Iris pigment epithelial cell (primary cell): ENCODE measurements around the gene PEX16.
A peak's percentile ranks its signal among the peaks of the same experiment; 100 is the strongest.
"Not testable (repeated sequence)": the region's sequence is repeated elsewhere in the genome, so short reads cannot be mapped to it uniquely, and the experiment has no call there.

Experiments used
- DNase-seq: peaks from one replicate; pipeline ENCODE4 v3.0.0-alpha.2; 2011; ENCODE audit warnings: low read depth

PEX16 gene

DNA sequence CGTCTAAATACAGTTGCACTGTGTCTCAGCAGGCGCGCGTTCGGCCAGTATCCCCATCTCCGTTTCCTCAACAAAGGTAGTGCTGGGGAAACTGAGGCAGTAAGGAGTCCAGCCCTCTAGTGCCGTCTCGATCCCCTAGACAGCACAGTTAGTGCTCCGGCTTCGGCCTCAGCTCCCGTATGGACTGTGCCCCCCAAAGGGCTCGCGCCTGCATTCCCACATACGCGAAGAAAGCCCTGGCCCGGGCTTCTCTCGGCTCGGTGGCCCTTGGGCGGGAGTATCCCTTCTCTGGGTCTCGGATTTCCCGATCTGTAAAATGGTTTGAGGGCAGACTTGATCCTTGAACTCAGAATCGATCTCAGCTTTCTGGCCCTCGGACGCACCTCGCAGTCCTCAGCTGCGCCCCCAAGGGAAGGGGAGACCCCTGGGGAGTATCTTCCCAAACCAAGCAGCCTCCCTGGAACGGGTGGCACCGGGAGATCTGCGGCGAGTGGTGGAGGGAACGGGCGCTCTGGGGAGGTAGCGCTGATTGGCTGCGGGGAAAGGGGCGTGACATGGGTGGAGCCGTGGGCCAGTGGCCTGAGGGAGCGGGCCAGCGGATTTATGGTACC is 759 bp upstream of the PEX16 start:
- DNase-seq, result peak; percentile 76

DNA sequence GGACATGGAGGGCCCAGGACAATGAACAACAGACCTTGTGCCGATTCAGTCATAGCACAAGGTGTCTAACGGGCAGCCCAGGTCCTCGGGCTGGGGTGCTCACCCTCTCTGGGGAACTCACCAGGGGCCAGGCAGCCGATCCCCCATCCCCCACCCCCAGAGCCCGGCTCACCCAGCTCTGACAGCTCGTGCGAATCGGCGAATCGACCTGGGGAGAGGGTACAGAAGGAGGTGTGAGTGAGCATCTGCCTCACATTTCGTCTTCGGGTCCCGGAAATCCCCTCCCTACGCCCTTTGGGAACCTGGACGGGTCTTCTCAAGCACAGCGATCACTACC is 423 bp downstream of the PEX16 start:
- no peak for DNase-seq

DNA sequence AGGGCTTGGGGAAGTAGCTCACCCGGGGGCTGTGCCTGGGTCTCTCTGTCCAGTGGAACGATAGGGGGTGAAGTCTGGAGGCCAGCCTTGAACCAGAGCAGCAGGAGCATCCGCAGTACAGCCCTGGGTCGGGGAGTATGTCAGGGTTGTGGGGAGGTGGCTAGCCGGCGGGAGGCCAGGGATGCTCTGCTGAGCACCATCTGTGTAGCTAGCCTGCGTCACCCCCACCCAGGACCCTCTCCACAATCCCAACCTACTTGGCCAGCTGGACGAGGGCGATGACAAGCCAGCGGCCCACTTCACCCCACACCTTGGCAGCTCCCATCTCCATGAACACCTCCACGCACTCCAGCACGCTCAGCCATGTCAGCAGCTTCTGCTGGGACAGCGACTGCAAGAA is 2.2 kb downstream of the PEX16 start:
- no peak for DNase-seq

GRCh38 chr11:45913942-45914635 is 3.6 kb downstream of the PEX16 start:
- no peak for DNase-seq

- no peak for DNase-seq
These were observed 4.2 kb downstream of the PEX16 start for GRCh38 chr11:45913514-45913913.

GRCh38 chr11:45910623-45911022 is 7.1 kb downstream of the PEX16 start:
- no peak for DNase-seq

DNA sequence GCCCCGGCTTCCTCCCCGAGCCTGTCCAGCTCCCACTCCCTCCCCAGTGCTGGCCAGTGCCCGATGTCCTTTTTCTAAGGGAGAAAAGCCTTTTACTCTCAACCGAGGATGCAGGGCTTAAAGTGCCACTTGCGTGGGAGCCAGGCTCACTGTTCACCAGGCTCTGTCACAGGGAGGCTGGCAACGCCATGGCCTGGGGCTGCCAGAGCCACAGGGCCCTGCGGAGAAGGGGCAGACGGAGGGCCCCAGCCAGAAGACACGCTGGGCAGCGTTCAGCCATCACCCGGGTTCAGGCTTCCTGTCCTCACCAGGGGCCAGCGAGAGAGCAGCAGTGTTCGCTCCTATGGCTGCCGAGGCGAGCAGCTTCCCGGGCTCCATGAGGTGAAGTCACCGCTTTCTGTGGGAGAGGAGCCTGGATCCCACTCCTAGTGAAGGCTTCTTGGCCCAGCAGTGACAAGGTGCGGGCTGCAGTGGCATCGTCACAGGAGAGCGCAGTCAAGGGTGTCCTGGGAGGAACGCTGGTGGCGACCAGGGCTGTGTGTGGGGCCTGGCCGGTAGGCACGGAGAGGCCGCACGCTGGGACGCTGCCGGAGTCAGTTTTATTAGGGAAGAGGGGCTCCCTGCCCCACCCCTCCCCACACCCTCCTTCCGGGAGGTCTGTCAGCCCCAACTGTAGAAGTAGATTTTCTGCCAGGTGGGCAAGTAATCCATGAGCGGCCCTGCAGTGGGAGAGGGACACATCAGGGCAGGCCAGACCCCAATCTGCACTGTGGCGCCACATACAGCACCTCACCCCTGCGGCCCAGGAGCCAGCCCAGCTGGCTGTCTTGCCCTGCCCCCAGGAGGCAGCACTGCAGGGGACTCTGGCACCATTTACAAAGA is 7.8 kb downstream of the PEX16 start:
- DNase-seq, result no peak

GRCh38 chr11:45907911-45908370 is 9.7 kb downstream of the PEX16 start:
- DNase-seq, result no peak

GRCh38 chr11:45906965-45907611 is 10.6 kb downstream of the PEX16 start, which contains the start of gene FREY1:
Gene FREY1, minus strand, starts transcription at chr11:45907271. Its CDS starts 26 bp downstream, at chr11:45907245.
- DNase-seq, result no peak

DNA sequence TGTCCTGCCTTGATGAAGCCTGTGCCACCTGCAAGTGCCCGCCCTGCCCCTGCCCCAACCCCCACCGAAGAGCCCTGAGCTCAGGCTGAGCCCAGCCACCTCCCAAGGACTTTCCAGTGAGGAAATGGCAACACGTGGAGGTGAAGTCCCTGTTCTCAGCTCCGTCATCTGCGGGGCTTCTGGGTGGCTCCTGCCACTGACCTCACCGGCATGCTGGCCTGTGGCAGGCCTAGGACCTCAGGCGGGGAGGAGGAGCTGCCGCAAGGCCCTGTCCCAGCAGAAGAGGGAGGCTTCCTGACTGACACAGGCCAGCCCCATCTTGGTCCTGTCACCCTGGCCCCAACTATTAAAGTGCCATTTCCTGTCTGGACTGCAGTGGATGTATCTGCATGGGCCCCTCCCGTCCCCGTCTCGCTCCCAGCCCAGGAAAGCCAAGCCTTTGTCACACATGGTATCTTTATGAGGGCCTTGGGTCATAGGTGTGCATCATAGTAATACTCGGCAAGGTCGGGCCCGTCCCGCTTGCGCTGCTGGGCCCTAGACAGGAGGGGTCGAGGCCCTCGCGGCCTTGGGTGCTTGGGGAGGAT is 11.5 kb downstream of the PEX16 start:
- DNase-seq, result no peak

GRCh38 chr11:45905576-45905975 is 12.1 kb downstream of the PEX16 start:
- DNase-seq, result not testable (repeated sequence)

GRCh38 chr11:45905095-45905494 is 12.6 kb downstream of the PEX16 start:
- DNase-seq, result no peak

DNA sequence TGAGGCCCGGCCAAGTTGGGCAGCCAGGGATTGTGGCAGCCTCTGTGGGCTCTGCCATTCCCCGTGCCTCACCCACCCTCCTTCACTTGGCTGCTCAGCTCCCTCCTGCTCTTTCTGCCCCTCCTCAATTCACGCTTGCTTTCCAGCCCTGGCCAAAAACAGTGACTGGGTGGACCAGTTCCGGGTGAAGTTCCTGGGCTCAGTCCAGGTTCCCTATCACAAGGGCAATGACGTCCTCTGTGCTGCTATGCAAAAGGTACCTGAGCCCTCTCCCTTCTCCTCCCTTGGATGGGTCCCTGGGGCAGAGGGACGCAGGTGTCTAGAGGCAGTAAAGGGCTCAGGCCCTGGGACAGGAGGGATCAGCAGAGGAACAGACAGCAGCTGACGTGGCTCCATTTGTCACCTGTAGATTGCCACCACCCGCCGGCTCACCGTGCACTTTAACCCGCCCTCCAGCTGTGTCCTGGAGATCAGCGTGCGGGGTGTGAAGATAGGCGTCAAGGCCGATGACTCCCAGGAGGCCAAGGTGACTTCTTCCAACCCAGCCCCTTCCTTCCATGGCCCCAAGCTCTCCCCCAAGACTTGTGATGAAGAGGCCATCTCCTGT is 13.3 kb downstream of the PEX16 start:
- DNase-seq, result no peak

- DNase-seq, result no peak
These were observed 15.0 kb downstream of the PEX16 start for GRCh38 chr11:45902452-45903380.

- no peak for DNase-seq
These were observed 16.1 kb downstream of the PEX16 start for GRCh38 chr11:45901626-45902025.

GRCh38 chr11:45900916-45901617 is 16.6 kb downstream of the PEX16 start:
- DNase-seq, result no peak

- DNase-seq, result not testable (repeated sequence)
These were observed 17.4 kb downstream of the PEX16 start for GRCh38 chr11:45900175-45900800.

DNA sequence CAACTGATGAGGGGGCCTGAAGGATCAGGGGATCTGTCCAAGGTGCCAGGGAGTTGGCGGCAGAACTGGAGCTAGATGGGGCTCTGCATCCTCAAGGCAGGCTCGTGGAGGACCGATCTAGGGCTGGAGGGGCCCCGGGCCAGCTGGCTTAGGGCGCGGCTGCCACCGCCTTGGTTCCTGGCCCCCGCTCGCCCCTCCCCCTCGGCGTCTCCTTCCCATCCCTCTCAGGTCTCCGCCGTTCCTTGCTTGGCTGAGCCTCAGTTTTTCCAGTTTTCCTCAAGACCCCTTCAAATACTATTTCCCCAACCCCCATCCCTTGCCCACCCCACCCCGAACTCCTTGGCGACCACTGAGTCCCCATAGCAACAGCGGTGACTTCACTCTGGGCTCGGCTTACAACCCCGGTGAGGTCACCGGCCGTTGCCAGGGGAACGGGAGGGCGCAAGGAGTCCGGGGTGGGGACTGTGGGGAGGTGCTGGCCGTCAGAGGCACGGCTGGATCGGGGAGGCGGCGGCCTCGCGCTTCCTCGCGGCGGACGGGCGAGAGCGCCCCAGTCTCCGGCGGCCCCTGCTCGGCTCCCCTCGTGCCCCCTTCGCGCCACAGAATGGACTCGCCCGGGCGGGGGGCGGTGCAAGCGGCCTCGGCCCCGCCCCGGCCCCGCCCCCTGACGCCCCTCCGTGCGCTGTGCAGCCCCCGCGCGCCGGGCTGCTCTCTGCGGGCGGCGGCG is 18.1 kb downstream of the PEX16 start:
- peak; percentile 88 for DNase-seq

DNA sequence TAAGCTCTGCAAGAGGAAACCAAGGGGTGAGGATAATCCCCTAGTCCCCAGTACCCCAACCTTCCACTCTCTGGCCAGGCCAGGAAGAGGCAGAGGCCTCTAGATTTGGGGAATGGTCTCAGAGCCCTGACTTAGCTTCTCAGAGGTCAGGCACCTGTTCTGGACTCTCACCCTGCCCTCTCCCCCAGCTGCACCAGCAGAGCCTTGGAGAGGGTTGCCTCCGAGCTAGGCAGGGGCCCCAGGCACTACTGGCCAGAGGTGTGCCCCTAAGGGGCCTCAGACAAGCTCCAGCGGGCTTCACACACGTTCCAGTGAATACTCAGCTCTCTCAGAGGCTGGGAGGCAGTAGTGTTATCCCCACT is 18.6 kb downstream of the PEX16 start:
- no peak for DNase-seq
